NCI-H146 treated with DMSO at 0.1 percent for 48 hours (cell line): ENCODE data around the gene PRUNE2.

ENCODE experiments used
- DNase-seq: peaks from one replicate; lab custom pipeline; 2025; ENCODE audit not compliant: unreplicated experiment; lab: John Stamatoyannopoulos, UW

The PRUNE2 gene

DNA sequence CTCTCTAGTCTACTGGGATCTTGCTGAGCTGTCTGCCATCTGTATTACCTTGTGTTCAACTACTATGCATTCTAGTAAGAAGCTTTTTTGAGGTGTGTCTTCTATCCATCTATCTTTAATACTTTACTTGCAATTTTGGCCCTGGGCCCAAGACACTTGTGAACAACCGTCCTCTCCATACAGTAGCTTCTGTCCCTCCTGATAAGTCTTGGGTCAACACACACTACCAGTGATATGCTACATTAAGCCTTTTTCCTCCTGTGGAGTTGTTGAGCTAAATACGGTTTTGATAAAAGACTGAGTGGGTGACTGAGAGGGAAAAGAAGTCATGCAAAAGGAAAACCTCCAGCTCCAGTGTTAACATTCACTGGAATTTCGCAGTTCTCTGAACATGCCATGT lies 275.0 kb downstream of the PRUNE2 start:
- no peak for DNase-seq

DNA sequence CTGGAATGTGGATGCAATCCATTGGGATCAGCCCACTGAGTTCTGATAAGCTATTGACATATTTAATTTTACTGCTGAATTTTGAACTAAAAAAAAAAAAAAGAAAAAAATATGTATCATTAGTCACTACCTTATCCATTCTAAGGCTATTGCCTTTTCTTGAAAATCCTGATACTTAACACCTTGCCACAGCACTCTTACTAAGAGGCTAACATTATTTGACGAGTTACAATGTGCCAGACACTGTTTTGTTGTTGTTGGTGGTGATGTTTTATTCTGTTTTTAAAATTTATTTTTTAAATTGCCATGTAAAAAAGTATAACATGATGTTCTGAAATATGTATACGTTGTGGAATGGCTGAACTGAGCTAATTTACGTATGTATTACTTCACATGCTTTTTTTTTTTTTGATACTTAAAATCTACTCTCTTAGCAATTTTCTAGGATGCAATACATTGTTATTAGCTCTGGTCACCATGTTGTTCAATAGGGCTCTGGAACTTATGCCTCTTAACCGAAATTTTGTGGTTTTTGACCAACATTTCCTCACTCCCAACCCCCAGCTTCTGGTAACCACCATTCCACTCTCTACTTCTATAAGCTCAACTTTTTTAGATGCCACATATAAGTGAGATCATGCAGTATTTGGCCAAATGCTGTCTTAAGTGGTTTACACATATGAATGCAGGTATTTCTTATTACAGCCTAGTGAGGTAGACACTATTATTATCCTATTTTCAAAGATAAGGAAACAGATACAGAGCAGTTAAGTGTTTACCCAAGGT lies 276.5 kb downstream of the PRUNE2 start:
- DNase-seq = no peak

DNA sequence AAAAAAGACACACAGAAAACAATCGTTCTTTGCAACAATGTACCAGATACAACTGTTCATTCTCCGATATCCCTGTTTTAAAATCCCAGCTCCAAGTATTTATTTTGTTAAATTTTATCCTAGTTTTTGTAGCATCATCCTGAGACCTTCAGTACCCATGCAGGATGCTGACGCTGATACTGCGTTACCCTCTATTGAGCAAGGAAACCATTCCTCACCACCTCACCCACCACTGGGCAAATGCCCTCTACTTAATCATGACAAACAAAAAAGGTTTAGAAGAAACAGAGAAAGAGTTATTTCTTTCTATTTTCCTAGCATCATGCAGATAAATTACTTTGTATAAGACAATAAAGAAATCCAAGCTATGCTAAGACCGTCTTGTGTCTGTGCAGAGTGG lies 277.8 kb downstream of the PRUNE2 start:
- no peak for DNase-seq

DNA sequence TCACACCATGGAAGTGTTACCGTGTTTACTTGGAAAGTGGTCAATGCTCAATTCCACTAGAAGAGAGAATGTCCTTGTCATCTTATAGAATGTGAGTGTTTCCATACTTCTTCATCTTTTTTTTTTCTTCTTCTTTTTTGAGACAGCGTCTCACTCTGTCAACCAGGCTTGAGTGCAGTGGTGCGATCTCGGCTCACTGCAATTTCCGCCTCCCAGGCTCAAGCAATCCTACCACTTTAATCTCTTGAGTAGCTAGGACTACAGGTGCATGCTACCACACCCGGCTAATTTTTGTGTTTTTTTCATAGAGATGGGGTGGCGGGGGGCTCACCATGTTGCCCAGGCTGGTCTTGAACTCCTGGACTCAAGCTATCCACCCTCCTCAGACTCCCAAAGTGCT lies 278.9 kb downstream of the PRUNE2 start:
- no peak for DNase-seq

DNA sequence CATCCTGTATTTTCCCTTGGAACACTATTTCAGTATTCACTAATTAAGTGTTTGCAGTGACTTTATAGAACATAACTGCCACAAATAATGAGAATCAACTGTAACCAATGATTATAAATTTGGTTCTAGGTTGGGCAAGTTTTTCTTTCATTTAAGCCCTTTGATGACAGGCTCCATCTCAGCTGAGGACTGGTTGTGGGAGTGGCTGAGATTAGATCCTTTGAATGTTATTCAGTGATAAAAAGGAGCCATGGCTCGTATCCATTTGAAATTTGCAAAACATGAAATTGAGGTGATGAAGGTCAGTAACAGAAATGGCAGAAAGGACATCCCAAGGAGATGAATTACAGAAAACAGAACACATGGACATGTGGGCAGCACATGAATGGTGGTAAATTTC lies 279.8 kb downstream of the PRUNE2 start:
- DNase-seq = no peak

DNA sequence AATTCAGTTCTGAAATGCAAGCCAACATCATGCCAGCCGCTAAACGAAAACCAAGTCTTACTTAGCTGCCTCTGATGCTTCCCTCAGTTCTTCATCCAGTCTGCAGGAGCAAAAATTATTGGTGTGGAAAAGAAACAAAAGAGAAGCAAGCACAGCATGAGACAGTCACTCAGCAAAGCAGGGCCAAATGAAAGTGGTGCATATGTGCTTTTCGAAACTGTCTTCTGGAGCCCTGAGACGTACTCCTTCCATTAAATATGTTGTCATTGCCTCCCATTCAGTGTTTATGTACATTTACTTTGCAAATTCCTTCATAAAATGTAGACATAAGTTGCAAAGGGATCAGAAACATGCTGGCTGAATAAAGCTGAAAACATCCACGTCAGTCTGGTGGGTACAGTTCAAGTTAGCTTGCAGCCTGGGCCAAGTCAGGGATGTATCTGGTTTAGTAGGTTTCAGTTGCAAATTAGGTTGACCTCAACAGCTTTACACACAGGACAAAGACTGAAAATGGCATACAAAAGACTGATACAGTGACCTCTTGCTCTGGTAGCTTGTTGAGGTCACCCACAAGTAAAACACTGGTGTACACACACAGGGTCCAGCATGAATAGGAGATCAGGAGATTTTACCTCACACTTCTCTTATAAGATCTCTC lies 281.4 kb downstream of the PRUNE2 start:
- DNase-seq = no peak

DNA sequence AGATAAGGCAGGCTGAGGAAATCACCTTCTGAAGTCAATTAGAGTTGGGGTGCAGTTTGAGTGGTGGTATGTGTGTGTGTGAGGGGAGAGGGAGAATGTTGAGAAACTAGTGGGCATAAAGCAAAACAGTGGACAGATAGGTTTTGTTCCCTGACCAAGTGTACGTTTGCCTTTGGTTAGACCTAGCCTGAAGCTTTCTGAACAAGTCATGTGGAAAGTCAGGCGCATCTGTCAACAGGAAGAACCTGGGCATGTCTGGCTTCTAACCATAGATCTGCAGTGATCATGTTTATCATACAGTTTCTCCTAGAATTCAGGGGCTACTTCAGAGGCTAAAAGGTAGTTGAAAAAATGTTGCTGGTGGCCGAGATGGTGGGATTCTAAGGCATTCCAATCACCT lies 284.9 kb downstream of the PRUNE2 start:
- no peak for DNase-seq

DNA sequence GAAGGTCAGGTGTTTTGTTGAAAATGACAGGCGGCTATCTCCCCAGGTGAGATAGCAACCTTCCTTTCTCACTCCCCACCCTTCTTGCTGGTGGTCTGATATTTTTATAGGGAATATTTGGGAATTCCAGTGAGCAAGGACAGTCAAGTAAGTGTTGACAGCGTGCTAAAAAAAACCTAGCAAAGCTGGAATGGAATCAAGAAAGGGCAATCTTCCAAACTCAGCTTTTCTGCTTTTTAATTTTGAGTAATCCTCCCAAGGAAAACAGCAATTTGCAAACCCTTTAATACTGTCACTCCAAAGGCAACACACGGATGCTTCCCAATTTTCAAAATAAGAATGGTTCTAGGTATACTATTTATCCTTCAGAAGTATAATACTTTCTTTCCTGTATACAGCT lies 285.3 kb downstream of the PRUNE2 start:
- DNase-seq = no peak

DNA sequence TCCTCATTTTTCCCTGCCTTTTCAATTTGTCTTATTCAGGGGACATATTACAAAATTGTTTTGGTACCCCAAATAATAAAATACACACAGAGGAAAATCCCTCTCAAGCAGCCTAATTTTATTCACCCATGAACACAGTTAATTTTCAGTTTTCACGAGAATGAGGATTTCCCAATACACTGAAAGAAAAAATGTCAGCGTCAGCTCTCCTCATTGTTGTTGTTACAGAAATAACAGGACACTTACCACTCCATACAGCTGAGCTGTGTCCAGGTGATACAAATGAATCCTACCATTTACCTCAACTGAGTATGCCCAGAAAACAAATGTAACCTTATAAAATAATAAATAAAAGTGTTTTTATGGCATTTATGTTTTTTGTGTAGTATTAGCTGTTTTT lies 286.3 kb downstream of the PRUNE2 start:
- no peak for DNase-seq

DNA sequence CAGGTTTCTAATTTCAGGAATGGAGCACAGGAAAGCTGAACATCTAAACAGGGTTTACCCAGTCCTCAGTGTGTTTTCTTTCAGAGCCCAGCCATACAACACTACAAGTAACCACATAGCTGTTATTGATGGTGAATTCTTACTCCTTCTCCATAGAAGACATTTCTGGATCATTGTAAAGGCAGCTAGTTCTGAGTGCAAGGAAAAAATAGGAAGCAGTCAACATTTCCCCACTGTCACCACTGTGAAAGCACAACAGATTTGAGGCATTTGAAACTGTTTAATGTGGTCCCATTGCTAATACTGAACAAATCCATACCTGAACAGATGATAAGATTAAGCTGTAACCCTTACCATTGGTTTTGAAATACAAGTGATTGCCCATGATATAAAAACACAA lies 286.7 kb downstream of the PRUNE2 start:
- DNase-seq = no peak

DNA sequence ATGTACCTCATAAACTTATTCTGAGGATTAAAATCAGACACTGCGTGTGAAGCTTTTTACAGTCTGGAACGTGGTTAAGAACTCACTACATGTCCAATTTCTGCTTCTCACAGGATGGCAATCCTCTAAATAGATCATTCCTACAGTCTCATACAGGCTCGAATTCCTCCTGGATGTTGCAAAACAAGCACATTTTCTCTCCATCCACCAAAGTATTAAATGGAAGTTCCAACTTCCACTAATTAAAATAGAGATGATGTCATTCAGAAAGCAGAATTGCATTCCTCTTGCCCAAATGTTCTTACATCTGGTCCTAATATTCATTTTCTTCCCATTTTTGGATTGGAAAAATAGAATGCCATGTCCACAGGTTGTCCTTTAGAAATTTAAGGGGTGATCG lies 287.2 kb downstream of the PRUNE2 start:
- no peak for DNase-seq

DNA sequence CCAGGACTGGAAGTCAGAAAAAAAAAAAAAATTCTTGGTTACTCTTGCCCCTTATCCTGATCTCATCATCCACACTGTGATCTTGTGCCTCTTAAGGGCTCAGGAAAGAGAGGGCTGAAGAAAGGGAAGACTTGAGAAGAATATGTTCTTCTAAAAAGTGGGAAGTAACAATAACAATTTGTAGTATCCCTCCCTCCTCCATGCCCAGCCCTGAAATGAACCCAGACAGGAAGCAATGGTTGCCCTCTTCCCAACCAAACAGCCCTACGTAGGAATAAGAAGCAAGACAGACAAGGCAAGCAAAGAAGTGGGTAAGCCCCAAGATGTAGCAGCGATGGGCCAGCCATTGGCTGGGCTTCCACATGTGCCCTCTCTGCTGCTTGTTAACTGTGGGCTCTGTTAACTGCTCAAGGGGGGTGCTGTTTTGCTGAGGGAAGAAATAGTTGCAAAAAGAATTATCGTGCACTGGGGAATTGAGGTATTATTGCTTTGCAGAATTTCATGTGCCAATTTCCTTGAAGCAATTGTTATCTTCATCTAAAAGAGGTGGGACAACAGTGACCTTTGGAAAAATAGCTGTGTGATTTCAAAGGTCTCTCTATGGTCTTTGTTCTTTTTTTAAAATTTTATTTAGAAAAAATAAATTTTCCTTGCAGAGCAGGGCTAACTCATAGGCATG lies 288.3 kb downstream of the PRUNE2 start:
- no peak for DNase-seq

DNA sequence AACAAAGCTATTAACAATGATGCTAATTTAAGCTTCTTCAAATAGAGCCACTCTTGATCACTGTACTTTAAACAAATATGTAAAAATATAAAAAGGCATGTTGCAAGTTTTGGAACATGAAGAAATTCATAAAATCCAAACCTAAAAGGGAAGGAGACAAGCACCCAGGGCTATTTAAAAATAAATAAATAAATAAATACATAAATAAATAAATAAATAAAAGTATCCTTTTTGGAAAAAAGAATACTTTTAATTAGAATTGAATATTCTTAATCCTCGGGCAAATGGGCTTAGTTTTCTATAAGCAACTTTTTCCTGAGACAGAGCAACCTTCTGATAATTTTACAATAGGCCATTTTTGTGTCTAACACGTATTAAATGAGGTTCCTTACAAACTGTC lies 289.1 kb downstream of the PRUNE2 start:
- DNase-seq = no peak

DNA sequence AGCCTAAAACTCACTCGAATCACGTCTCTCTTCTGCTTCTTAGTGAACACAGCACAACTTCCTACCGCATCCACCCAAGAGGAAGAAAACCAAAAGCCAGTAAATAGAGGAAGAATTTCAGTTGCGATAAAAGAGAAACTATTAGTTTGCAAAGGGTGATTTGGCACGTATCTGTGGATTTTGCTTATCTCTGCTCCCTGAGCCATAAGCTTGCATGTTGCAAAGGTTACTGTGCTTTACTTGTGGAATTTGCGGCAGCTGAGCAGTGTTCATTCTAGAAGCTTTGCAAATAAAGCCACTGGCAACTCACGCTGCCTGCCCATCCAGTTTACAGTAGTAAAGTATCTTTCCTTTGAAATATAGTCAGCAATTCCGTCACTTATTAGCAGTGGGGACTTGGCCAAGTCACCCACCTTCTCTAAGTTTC lies 290.7 kb downstream of the PRUNE2 start:
- no peak for DNase-seq

DNA sequence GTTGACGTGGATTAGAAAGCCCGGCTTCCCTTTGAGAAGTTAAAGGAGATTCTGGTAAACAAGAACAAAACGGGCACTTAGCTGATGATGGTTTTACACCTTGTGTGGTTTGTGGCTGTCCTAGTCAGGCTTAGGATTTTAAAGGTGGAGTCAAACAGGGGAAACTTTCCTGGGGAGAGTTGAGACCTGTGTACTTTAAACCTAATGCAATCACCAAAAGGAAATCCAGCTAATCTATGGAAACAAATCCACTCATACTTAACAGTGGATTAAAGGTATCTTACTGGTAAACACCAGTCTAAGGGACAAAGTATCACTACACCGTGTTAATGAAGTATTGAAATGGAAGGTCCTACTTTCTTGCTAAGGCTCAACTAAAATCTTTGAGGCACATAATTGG lies 291.9 kb downstream of the PRUNE2 start:
- DNase-seq = no peak

DNA sequence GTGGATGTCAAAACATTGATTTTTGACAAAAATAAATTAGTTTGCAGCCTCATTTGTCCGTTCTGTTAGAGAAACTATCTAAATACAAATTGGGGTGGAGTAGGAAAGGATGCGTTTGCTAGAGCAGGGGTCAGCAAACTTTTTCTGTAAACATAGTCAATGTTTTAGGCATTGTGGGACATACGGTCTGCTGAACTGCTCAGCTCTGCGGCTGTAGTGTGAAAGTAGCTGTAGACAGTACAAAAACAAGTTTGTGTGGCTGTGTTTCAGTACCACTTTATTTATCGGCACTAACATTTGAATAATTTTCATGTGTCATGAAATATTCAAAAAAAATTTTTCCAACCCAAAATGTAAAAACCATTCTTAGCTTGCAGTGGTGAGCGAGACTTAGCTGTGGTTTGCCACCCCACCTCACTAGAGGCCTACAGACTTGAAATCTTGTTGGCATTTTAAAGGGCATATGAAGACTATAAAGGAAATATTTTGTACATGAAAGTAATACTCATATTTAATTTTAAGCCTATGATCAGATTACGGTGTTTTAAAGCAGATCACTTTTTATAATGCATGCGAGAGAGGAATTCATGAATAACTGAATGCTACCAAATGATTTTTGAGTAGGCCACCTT lies 292.6 kb downstream of the PRUNE2 start:
- DNase-seq = no peak

DNA sequence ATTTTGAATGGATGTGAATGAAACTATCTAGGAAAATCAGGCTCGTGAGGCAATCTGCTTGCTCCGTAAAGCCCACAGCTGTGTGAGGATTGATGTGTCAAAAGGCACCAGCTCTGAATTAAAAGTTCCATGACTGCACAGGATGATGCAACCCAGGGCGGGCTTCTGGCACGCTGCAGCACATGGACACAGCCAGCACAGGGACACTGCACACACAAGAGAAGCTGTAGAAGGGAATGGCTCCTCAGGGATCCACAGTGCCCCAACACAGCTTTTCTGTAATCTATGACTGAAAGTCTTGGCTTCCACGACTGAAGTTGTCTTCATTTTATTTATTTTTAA lies 295.9 kb downstream of the PRUNE2 start:
- DNase-seq = no peak

DNA sequence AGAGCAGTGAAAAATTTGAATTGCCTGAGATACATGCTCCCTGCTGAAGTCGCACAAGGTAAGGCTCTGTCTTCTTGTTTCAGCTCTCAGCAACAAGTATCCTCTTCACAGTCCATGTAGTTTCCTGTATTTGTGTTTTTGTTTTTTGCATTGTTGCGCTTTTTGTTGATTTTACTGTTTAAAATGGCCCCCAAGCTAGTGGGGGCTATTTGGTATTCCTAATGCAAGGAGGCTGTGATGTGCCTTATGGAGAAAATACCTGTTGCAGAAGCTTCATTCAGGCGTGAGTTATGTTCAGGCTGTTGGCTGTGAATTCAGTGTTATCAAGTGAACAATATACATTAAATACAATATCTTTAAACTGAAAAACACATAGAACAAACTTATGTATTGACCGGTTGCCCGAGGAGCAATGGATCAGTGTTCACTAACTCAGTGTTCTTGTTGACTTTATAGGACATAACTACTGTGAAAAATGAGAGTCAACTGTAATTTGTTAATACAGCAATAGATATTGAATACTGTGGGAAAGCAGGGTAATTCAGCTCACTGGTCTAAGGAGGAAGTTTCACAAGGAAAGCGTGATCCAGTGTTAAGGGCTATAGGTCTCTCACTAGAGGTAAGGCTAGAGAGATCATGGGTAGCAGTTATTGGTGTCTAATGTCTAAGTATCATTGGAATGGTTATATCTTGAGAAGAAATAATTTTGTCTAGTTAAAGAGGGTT lies 296.5 kb downstream of the PRUNE2 start:
- DNase-seq = no peak

DNA sequence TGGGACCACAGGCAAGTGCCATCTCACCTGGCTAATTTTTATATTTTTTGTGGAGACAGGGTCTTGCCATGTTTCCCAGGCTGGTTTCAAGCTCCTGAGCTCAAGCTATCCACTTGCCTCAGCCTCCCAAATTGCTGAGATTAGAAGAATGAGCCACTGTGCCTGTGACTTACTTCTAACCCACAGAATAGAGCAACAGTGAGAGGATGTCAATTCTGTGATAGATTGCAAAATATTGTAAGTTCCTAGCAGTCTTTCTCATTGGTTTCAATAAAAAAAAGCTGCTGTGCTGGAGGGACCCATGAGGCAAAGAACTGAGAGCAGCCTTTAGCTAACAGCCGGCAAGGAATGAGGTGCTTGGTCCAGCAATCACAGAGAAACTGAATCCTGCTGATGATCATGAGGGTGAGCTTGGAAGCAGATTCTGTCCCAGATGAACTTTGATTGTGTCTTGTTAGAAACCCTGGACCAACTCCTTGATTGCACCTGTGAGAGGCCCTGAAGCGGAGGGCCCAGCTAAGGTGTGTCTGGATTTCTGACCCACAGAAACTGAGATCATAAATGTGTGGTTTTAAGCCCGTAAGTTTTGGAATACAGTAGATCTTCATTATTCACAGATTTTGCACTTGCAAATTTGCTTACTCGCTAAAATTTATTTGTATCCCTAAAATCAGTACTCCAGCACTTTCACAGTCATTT lies 297.2 kb downstream of the PRUNE2 start:
- no peak for DNase-seq

DNA sequence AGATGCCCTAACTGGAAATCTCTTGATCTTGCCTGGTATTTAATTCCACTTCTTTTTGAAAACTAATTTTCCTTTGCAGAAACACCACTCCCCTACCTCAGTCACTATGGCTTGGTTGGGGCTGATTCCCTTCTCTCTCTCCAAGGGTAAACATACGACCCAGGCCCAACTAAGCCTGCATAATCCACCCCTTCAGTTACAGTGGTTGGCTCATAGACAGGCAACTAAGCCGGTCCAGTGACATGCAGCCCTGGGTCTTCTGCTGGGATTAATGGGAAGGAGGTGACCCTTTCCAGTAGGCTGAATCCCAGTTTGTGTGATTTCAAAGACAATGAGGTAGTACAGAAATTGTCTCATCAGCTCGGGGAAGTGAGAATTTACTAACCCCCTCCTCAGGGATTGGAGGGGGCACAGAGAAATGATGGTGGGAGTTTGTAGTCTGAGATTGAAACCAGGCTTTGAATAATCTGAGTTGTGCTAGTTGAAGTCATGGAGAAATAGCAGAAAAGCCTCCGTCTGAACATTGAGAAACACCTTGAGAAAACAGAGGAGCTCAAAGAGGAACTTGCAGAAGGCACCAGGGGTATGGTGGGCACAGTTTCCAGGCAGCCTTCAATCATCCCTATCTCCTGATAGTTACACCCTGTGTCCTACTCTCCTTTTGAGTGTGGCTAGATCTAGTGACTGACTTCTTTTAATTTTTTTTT lies 298.0 kb downstream of the PRUNE2 start:
- no peak for DNase-seq
